Activated T-helper 1 cell treated with anti-CD3 and anti-CD28 coated beads, Interleukin-12 subunit alpha, Interleukin-12 subunit beta, Interleukin-2, Interleukin-4 antibody, amounts not matched to agents 30 ng/mL and 10 ng/mL and 1 ng/mL, durations not matched to agents 14 hours and 24 hours and 36 hours (primary cell): ENCODE measurements around the gene SPART. TPM values are rescaled to one million over a fixed set of nuclear protein-coding genes. Genes with fewer than 3 reads are reported as not detected.

Experiments
- DNase-seq: peaks from one replicate; pipeline ENCODE4 v3.0.0; 2021; ENCODE audit warnings: low spot score
- H3K27ac Mint-ChIP-seq: one replicate; pipeline ENCODE4 v1.8.0; 2021; ENCODE audit warnings: mild to moderate bottlenecking, mixed read lengths
- H3K27me3 Mint-ChIP-seq: one replicate; pipeline ENCODE4 v1.8.0; 2022; ENCODE audit warnings: mild to moderate bottlenecking, moderate library complexity, mixed read lengths; ENCODE audit not compliant: insufficient read depth
- H3K36me3 Mint-ChIP-seq: one replicate; pipeline ENCODE4 v1.8.0; 2021; ENCODE audit warnings: low read depth, mixed read lengths
- H3K4me1 Mint-ChIP-seq: one replicate; pipeline ENCODE4 v1.8.0; 2021; ENCODE audit warnings: low read depth, mixed read lengths
- H3K4me3 Mint-ChIP-seq: one replicate; pipeline ENCODE4 v1.8.0; 2021; ENCODE audit warnings: mild to moderate bottlenecking, moderate library complexity, mixed read lengths
- H3K9me3 Mint-ChIP-seq: one replicate; pipeline ENCODE4 v1.8.0; 2021; ENCODE audit warnings: mixed read lengths
- intact Hi-C: fragments of 100-400 bp; cut with micrococcal nuclease; formaldehyde crosslinking; loops from one replicate; pipeline ENCODE4 v1.15.1; 2024
- total RNA-seq: library from RNA; stranded (reverse); gene quantifications from 2 replicates; pipeline ENCODE4 v1.2.3, GENCODE V29; 2022

Gene SPART
- total RNA-seq, 1 donor from 2014 or later: 28.7 TPM

DNA sequence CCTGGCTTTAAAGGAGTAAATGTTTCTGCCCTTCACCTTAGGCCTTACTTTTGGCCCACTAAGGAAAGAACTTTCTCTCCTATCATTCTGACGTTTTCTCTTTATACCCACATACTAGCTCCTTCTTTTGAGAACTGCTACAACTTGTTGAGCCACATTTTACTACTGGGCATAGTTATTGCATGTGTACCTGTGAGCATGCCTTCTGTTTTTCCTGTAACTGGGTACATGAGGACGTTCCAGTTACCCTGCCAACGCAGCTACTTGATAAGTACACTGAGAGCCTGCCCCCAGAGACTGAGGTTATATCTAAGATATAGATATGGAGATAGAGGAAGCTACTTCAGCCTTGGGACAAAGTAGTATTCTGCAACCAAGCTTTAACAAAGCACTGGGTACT lies 52.1 kb downstream of the SPART start:
- Mint-ChIP-seq H3K27ac (no peak overlapping the region), H3K9me3 (peaks cover 4% of the 10 kb centered on the region), H3K27me3 (peaks cover 20% of the 10 kb centered on the region), H3K4me1 (peaks cover 21% of the 10 kb centered on the region), H3K4me3 (no peak overlapping the region), H3K36me3 (no peaks in the 10 kb centered on the region)
- intact Hi-C loops: no loop called here
- no peak for DNase-seq

DNA sequence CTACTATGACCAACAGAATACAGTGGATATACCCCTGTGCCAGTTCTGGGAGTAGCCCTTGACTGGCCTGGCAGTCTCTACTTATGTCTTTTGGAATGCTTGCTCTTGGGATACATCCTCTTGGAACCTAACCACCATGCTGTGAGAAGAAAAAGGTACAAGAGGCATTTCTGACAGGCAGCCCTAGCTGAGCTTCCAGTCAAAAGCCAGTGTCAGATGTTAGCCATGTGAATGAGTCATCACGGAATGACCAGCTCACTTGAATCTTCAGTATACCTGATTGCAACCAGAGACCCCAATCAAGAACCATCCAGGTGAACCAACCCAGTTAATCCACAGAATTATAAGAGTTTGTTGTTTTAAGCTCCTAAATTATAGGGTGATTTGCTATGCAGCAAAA lies 52.7 kb downstream of the SPART start:
- DNase-seq: no peak
- no peak overlapping the region for H3K4me3 Mint-ChIP-seq
- H3K4me1 Mint-ChIP-seq: peaks cover 18% of the 10 kb centered on the region

DNA sequence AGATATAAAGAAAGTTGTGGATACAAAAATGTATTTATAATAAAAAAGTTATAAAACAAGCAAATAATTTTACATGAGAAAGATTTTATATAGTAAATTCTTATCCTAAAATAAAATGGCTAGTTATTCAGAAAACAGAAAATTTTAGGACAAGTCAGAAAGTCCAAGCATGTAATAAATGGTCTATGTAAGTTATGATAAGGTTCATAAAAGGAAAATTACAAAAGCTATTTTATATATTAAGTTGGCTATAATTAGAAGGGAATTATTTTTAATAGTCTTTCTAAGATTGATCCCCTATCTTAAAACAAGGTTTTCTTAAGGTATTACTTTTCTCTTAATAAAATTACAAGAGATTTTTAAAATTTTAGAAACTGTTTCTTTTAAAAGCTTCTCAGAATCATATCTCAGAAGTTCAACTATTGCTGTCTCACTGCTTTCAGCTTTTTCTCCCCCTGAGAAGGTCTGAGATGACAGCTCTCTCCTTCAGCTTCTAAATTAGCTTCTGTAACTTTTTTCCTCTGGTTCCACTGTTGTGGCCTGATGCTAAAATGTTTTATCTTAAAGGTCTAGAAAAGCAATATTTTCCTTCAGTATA lies 57.3 kb downstream of the SPART start:
- intact Hi-C loops: no loop called here
- Mint-ChIP-seq H3K27me3 (peaks cover 2% of the 10 kb centered on the region), H3K9me3 (peaks cover 4% of the 10 kb centered on the region), H3K36me3 (no peaks in the 10 kb centered on the region), H3K4me3 (no peak overlapping the region), H3K4me1 (no peaks in the 10 kb centered on the region), H3K27ac (no peak overlapping the region)
- DNase-seq: no peak

More for the DNA sequence above, 52.7 kb downstream of the SPART start:
- H3K36me3 Mint-ChIP-seq: no peaks in the 10 kb centered on the region
- no peak overlapping the region for H3K27ac Mint-ChIP-seq
- intact Hi-C loops: no loop called here
- peaks cover 14% of the 10 kb centered on the region for H3K27me3 Mint-ChIP-seq
- peaks cover 4% of the 10 kb centered on the region for H3K9me3 Mint-ChIP-seq

DNA sequence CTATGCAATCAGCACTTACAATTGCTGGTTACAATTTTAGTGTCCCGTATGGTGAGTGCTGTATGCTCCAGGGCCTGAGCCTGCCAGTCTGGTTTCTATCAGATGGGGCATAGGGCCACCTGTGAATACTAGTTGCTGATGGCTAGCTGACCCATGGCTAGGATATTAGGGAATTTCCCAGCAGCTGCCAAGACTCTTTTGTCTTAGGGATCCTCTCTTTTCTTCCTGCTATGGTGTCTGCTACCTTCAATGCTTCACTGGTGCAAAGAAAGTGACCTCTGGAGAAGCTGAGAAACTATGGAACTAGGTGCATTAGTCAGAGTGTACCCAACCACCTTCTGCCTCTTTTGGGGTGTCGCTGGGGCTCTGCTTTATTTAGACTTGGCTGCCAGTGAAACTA lies 60.2 kb downstream of the SPART start:
- H3K9me3 Mint-ChIP-seq: peaks cover 4% of the 10 kb centered on the region
- no peak overlapping the region for H3K27ac Mint-ChIP-seq
- no peaks in the 10 kb centered on the region for H3K36me3 Mint-ChIP-seq
- no peak for DNase-seq
- no peaks in the 10 kb centered on the region for H3K4me1 Mint-ChIP-seq
- intact Hi-C loops: no loop called here
- H3K27me3 Mint-ChIP-seq: peaks cover 8% of the 10 kb centered on the region
- no peak overlapping the region for H3K4me3 Mint-ChIP-seq

DNA sequence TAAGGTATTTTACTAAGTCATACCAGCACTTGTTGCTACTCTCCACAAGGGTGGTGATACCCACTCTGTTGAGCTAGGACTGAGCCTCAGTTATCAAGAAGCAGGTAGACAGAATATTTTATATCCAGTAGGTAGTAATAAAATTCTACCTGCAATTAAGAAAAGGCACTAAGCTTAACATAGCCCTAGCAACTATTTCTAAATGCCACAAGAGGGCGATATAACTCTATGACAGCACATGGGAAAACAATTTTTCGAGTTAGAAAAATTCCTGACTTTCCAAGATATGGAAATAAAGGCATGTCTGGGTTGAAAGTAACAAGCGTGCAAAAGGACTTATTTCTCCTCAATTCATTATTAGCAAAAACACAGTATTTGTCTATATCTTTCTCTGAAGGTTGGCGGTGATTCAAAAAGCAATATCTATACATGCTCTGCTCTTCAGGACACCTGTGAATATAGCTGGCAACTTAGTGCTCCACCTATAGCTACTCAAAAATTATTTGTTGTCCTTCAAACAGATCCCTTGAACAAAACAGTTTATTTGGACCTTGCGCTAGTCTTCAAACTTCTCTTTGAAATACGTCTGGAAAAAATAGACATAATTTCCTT lies 63.3 kb downstream of the SPART start:
- Mint-ChIP-seq H3K4me3 (no peak overlapping the region), H3K27ac (no peak overlapping the region), H3K36me3 (no peaks in the 10 kb centered on the region), H3K4me1 (no peaks in the 10 kb centered on the region), H3K9me3 (no peaks in the 10 kb centered on the region), H3K27me3 (peaks cover 14% of the 10 kb centered on the region)
- intact Hi-C loops: loop anchor here (1.0 to 5.0 kb wide), 6 partner anchors 62 to 699 kb away; no protein-coding TSS in a partner anchor
- no peak for DNase-seq

DNA sequence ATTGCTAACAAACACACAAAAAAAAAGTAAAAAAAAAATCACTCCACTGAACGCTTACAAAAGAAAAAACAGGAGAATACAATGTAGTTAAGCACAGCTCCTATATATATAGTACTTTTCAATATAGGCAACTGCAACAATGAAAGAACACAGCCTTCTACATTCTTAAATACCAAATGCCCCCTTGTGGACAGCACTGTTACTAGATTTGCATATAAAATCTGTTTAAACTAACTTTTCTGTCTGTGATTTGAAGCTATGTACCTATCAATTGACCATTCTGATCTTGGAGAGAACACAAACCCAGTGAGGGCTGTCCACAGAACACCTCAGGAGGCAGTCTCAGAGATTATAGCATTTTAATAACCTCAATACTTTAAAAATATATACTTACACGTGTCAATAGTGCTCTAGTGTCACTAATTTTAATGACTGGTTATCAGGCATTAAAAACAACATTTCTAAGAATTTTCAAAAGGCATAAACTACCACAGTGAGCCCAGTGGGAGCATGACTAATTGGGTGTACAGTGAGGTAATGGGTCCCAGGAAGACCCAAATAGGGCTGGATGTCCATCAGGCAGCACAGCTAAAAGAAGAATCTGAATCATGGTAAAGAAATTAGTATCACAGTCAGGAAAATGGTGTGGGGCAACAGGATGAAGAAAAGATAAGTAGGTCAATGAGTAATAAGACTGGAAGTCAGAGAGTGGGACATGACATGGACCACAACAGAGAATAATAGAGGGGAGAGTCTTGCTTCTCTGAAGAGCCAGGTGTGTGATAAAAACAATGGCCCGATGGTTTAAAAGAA lies 70.8 kb downstream of the SPART start:
- H3K36me3 Mint-ChIP-seq: no peaks in the 10 kb centered on the region
- H3K9me3 Mint-ChIP-seq: no peaks in the 10 kb centered on the region
- DNase-seq: no peak
- H3K27me3 Mint-ChIP-seq: peaks cover 11% of the 10 kb centered on the region
- H3K27ac Mint-ChIP-seq: no peak overlapping the region
- H3K4me1 Mint-ChIP-seq: no peaks in the 10 kb centered on the region
- intact Hi-C loops: no loop called here
- H3K4me3 Mint-ChIP-seq: no peak overlapping the region

DNA sequence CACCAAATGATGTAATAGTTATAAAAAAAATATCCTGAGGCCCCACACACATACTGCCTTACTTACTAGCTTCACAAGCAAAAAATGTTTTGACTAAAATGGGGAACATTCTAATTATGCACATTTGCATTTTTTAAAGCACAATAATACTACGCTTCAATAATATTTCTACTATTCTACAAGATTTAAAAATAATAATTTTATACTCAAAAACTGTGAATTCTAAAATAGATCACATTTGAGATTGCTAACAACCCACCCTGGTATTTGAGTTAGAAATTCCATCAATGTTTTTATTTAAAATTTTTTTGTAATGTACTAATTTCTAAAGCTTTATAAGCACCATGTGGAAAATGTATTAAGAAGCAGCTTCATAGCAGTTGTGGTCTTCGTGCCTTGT lies 72.8 kb downstream of the SPART start:
- Mint-ChIP-seq H3K36me3 (no peaks in the 10 kb centered on the region), H3K27me3 (peaks cover 14% of the 10 kb centered on the region), H3K9me3 (no peaks in the 10 kb centered on the region), H3K4me1 (no peaks in the 10 kb centered on the region), H3K27ac (no peak overlapping the region), H3K4me3 (no peak overlapping the region)
- intact Hi-C loops: no loop called here
- DNase-seq: no peak

DNA sequence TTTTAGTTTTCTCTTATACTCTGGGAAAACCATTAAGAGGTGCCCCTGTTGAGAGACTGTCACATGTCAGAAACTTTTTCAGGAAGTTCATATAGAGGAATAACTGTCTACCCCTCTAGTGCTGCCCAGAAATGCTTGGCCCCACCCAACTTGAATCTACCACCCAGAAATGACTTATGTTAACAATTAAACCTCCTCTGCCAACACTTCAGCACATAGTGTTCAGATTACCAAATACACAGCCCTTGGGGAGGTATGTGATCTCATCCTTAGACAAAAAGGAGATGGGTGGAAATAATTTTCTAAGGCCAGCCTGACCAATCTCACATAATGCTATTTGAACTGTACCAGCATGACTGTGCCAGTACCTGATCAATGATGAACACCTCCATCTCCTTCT lies 84.2 kb downstream of the SPART start:
- no peaks in the 10 kb centered on the region for H3K9me3 Mint-ChIP-seq
- no peaks in the 10 kb centered on the region for H3K27me3 Mint-ChIP-seq
- H3K27ac Mint-ChIP-seq: no peak overlapping the region
- H3K4me3 Mint-ChIP-seq: no peak overlapping the region
- intact Hi-C loops: no loop called here
- H3K36me3 Mint-ChIP-seq: no peaks in the 10 kb centered on the region
- DNase-seq: no peak
- H3K4me1 Mint-ChIP-seq: no peaks in the 10 kb centered on the region

DNA sequence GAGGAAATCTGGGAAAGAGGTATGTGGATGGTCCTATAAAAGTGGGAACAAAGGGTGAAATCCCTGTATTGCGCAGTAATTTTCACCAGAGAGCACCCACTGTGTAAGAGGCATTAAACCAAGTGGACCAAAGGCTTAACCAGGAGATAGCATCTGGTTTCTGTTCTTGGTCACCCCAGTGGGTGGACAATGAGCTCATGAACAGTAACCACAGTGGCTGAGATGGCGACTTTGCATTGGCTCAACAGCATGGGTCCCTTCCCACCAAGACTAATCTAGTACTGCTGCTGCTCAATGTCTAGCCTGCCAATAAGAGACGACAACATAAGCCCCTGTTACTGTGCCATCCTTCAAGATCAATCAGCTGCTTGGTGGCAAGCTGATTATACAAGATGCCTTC lies 85.2 kb downstream of the SPART start:
- no peak overlapping the region for H3K4me3 Mint-ChIP-seq
- H3K27me3 Mint-ChIP-seq: no peaks in the 10 kb centered on the region
- no peaks in the 10 kb centered on the region for H3K9me3 Mint-ChIP-seq
- H3K4me1 Mint-ChIP-seq: no peaks in the 10 kb centered on the region
- H3K36me3 Mint-ChIP-seq: no peaks in the 10 kb centered on the region
- H3K27ac Mint-ChIP-seq: no peak overlapping the region
- intact Hi-C loops: no loop called here
- DNase-seq: no peak

DNA sequence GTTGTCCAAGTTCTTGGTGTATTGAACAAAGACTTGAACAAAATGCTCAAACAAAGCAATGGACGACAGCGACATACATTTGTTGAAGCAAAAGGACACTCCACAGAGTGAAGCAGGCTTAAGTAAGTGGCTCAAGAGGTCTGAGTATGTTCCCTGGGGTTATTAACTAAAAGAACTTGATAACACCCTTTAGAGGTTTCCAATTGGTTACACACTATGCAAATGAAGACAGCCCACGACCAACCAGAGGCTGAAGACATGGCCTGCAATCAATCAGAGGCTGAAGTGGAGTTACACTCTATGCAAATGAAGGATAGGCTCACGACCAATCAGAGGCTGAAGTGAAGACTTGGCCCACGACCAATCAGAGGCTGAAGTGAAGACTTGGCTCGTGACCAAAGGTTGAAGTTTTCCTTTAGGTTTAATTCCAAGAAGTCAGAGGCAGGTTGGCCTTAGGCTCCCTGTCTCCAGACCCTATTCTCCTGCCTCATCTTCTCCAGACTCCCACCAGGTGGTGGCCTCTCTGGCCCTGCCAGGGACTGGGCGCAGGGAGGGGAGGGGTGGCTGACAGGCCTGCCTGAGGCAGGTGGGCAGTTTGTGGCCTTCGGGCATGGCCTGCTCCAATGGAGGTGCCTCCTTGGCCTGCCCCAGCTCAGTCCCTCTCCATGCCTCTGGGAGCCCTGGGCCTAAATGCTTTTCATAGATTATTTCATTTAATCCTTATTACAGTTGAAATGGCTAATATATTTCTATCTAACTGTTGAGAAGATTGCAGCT lies 86.6 kb downstream of the SPART start:
- Mint-ChIP-seq H3K9me3 (no peaks in the 10 kb centered on the region), H3K27ac (no peak overlapping the region), H3K27me3 (no peaks in the 10 kb centered on the region), H3K4me3 (no peak overlapping the region), H3K4me1 (no peaks in the 10 kb centered on the region), H3K36me3 (no peaks in the 10 kb centered on the region)
- intact Hi-C loops: no loop called here
- no peak for DNase-seq

DNA sequence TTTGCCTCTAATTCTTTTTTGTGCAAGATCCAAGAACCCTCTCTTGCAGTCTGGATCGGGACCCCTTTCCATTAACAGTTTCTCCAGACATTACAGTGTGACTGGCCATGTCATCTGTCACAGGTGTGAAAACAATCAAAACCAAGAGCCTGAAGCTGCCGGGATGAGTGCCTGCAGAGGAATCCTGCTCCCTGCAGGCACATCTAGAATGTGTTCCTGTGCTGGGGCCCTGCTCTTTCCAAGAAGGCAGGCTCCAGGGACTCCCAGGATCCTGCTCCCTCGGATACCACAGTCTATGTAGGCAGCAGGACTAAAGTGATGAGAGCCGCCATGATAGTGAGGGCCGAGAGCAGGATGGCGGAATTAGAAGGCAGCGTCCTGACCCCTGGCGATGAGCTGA lies 87.4 kb downstream of the SPART start:
- Mint-ChIP-seq H3K27ac (no peak overlapping the region), H3K4me1 (no peaks in the 10 kb centered on the region), H3K9me3 (no peaks in the 10 kb centered on the region), H3K27me3 (no peaks in the 10 kb centered on the region), H3K36me3 (no peaks in the 10 kb centered on the region), H3K4me3 (no peak overlapping the region)
- DNase-seq: no peak
- intact Hi-C loops: no loop called here
